GM19438 (cell line): ENCODE measurements around the gene TTC9B.

ENCODE experiments used
- ATAC-seq: cut with Tn5 transposase; IDR thresholded peaks from one replicate; pipeline ENCODE4 v1.9.1; 2021; ENCODE audit warnings: low read depth; ENCODE audit not compliant: unreplicated experiment

Gene TTC9B

GRCh38 chr19:40217934-40218890 lies at the start of gene TTC9B:
TTC9B (minus strand) TSS chr19:40218384; CDS start chr19:40218381, 3 bp downstream.
- no peak for ATAC-seq

GRCh38 chr19:40267601-40267997 lies 49.4 kb upstream of the TTC9B start:
- no peak for ATAC-seq

GRCh38 chr19:40266912-40267600 lies 48.9 kb upstream of the TTC9B start:
- no peak for ATAC-seq

GRCh38 chr19:40266119-40266518 lies 47.9 kb upstream of the TTC9B start:
- ATAC-seq: no peak

- ATAC-seq: no peak
These were observed 47.5 kb upstream of the TTC9B start for GRCh38 chr19:40265763-40266099.

- no peak for ATAC-seq
These were observed 47.0 kb upstream of the TTC9B start for GRCh38 chr19:40265055-40265762.

GRCh38 chr19:40264314-40265054 lies 46.3 kb upstream of the TTC9B start:
- ATAC-seq: no peak

- ATAC-seq: no peak
These were observed 45.5 kb upstream of the TTC9B start for GRCh38 chr19:40263440-40264313.

GRCh38 chr19:40262422-40262821 lies 44.2 kb upstream of the TTC9B start:
- no peak for ATAC-seq

- ATAC-seq: no peak
These were observed 43.4 kb upstream of the TTC9B start for GRCh38 chr19:40261631-40262030.

GRCh38 chr19:40257096-40257517 lies 38.9 kb upstream of the TTC9B start:
- no peak for ATAC-seq

- no peak for ATAC-seq
These were observed 38.3 kb upstream of the TTC9B start for GRCh38 chr19:40256512-40256911.

- ATAC-seq: no peak
These were observed 37.5 kb upstream of the TTC9B start for GRCh38 chr19:40255619-40256166.

- ATAC-seq: no peak
These were observed 36.7 kb upstream of the TTC9B start for GRCh38 chr19:40254714-40255418.

- no peak for ATAC-seq
These were observed 35.5 kb upstream of the TTC9B start for GRCh38 chr19:40253611-40254092.

GRCh38 chr19:40252395-40252794 lies 34.2 kb upstream of the TTC9B start:
- no peak for ATAC-seq

- ATAC-seq: no peak
These were observed 33.8 kb upstream of the TTC9B start for GRCh38 chr19:40251991-40252390.

- no peak for ATAC-seq
These were observed 33.1 kb upstream of the TTC9B start for GRCh38 chr19:40251244-40251643.
